A549 (cell line): ENCODE measurements around the gene UBE2D4.
"Not testable (repeated sequence)": the region's sequence is repeated elsewhere in the genome, so short reads cannot be mapped to it uniquely, and the experiment has no call there.

Source experiments
- CTCF ChIP-seq: fragments of >200 bp; sonication (Bioruptor Twin); formaldehyde crosslinking; IDR thresholded peaks from 3 replicates; pipeline ENCODE4 v1.5.1; 2016
- TF ChIP-seq, protein P1 (sequence below): IDR thresholded peaks from 2 replicates; pipeline ENCODE4 v1.6.1; 2012

DNA sequence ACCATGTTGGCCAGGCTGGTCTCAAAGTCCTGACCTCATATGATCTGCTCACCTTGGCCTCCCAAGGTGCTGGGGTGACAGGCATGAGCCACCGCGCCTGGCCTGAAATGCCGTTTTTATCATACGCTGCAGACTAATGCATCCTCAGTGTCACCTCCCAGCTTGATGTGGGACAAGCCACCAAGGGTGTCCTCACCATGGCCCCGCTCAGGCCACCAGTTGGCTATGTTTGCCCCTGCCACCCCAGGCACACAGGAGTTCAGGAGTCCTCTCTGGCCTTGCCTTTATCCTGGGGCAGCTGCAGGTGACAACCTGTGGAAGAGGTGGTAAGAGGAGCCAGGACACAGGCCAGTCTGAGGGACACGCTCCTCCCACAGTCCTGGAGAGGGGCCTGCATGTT, 68.4 kb downstream of the UBE2D4 start:
- TF ChIP-seq CTCF = not testable (repeated sequence)
- TF ChIP-seq, protein P1, sequence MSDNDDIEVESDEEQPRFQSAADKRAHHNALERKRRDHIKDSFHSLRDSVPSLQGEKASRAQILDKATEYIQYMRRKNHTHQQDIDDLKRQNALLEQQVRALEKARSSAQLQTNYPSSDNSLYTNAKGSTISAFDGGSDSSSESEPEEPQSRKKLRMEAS = not testable (repeated sequence)
